ENCODE results near the gene GYS2. TPM values are rescaled to one million over a fixed set of nuclear protein-coding genes. Genes with fewer than 3 reads are reported as not detected.

The GYS2 gene
- total RNA-seq, 1 experiment from 2014 or later: not detected

DNA sequence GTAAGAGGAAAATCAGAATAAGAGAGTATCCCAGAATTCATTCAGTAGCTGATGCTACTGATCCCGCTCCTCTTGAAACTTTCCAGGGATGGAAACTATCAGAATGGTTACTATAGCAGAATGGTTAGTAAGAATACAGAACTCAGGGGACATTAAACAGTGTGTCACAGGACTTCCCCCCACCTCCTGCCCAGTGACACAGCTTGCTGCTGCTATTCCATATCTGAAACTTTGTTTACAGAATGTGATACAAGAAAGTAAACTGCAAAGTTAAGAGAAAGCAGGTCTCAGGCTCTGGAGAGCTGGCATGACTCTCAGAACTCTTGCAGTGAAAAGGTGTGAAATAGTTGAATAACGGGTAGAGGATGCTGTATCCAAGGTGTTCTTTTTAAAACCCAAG, 75.2 kb downstream of the GYS2 start:
- ATAC-seq (no peak), DNase-seq (ENCODE audit: low read depth, low spot score) (no peak)
- in situ Hi-C loops (cut with HindIII; ENCODE audit: low pct_unique_long_range_greater_than_20kb, low sequenced_read_pairs): no loop called here
- CTCF ChIA-PET: no interaction called here
- H3K4me3 ChIP-seq (ENCODE audit: low read depth in 2 of 2, low read length in 2 of 2): no peak overlapping the region
- no peaks in the 10 kb centered on the region for H3K9me3 ChIP-seq (ENCODE audit: control insufficient read depth, insufficient read depth, low read depth, low read length)
- no peak for TF ChIP-seq REST (IDR thresholded peaks at IDR 0.05; ENCODE audit: insufficient read depth in 1 of 2, low read depth in 2 of 2, low read length in 1 of 2)
- TF ChIP-seq TCF7L2 (IDR thresholded peaks at IDR 0.05; ENCODE audit: low read depth, low read length): no peak
- no peak for TF ChIP-seq SIN3A (IDR thresholded peaks at IDR 0.05; ENCODE audit: borderline replicate concordance, insufficient read depth, low read depth, low read length)
- TF ChIP-seq, protein P1, sequence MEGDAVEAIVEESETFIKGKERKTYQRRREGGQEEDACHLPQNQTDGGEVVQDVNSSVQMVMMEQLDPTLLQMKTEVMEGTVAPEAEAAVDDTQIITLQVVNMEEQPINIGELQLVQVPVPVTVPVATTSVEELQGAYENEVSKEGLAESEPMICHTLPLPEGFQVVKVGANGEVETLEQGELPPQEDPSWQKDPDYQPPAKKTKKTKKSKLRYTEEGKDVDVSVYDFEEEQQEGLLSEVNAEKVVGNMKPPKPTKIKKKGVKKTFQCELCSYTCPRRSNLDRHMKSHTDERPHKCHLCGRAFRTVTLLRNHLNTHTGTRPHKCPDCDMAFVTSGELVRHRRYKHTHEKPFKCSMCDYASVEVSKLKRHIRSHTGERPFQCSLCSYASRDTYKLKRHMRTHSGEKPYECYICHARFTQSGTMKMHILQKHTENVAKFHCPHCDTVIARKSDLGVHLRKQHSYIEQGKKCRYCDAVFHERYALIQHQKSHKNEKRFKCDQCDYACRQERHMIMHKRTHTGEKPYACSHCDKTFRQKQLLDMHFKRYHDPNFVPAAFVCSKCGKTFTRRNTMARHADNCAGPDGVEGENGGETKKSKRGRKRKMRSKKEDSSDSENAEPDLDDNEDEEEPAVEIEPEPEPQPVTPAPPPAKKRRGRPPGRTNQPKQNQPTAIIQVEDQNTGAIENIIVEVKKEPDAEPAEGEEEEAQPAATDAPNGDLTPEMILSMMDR (IDR thresholded peaks at IDR 0.05): no peak
- TF ChIP-seq POLR2AphosphoS5 (IDR thresholded peaks at IDR 0.05; ENCODE audit: low read depth, low read length): no peak
- H3K36me3 ChIP-seq (ENCODE audit: control insufficient read depth, insufficient read depth, low read length): no peaks in the 10 kb centered on the region; the same call in 1 of the 2 replicates
- H3K27me3 ChIP-seq (ENCODE audit: control insufficient read depth, insufficient read depth, low read length): peaks cover 18% of the 10 kb centered on the region
- no peak overlapping the region for H3K27ac ChIP-seq (ENCODE audit: low read length)
- BruUV-seq (replicated peaks): no TSS peak
- POLR2A ChIA-PET: no interaction called here
- intact Hi-C loops (cut with micrococcal nuclease; ENCODE audit: unreplicated experiment): no loop called here
- H3K4me1 ChIP-seq (ENCODE audit: control insufficient read depth, insufficient read depth, low read length): no peaks in the 10 kb centered on the region

- Histone ChIP-seq H3K27ac (ENCODE audit: low read length) (no peak overlapping the region), H3K4me1 (ENCODE audit: control insufficient read depth, insufficient read depth, low read length) (no peaks in the 10 kb centered on the region), H3K27me3 (ENCODE audit: control insufficient read depth, insufficient read depth, low read length) (peaks cover 18% of the 10 kb centered on the region), H3K9me3 (ENCODE audit: control insufficient read depth, insufficient read depth, low read depth, low read length) (no peaks in the 10 kb centered on the region), H3K36me3 (ENCODE audit: control insufficient read depth, insufficient read depth, low read length) (no peaks in the 10 kb centered on the region; the same call in 1 of the 2 replicates), H3K4me3 (ENCODE audit: low read depth in 2 of 2, low read length in 2 of 2) (no peak overlapping the region)
- ChIA-PET POLR2A (no interaction called here), CTCF (interaction anchor here (0.6 kb wide), 1 partner anchor 26 kb away, joined by 3 read pairs; no protein-coding TSS in a partner anchor)
- no TSS peak for BruUV-seq (replicated peaks)
- TF ChIP-seq TCF7L2 (IDR thresholded peaks at IDR 0.05; ENCODE audit: low read depth, low read length) (no peak), REST (IDR thresholded peaks at IDR 0.05; ENCODE audit: insufficient read depth in 1 of 2, low read depth in 2 of 2, low read length in 1 of 2) (no peak), POLR2AphosphoS5 (IDR thresholded peaks at IDR 0.05; ENCODE audit: low read depth, low read length) (no peak), SIN3A (IDR thresholded peaks at IDR 0.05; ENCODE audit: borderline replicate concordance, insufficient read depth, low read depth, low read length) (no peak)
- TF ChIP-seq, protein P1 (IDR thresholded peaks at IDR 0.05): no peak
- no peak for DNase-seq (ENCODE audit: low read depth, low spot score)
- in situ Hi-C loops (cut with HindIII; ENCODE audit: low pct_unique_long_range_greater_than_20kb, low sequenced_read_pairs): no loop called here
- ATAC-seq: no peak
- intact Hi-C loops (cut with micrococcal nuclease; ENCODE audit: unreplicated experiment): no loop called here
Observed at GRCh38 chr12:21528953-21529352, 75.7 kb downstream of the GYS2 start.
